Measurements from ENCODE around the gene GPX1. TPM values are rescaled to one million over a fixed set of nuclear protein-coding genes. Genes with fewer than 3 reads are reported as not detected.

GPX1 gene
- total and polyA plus RNA-seq, 9 donors: 28.1 to 207 (median 152) TPM

DNA sequence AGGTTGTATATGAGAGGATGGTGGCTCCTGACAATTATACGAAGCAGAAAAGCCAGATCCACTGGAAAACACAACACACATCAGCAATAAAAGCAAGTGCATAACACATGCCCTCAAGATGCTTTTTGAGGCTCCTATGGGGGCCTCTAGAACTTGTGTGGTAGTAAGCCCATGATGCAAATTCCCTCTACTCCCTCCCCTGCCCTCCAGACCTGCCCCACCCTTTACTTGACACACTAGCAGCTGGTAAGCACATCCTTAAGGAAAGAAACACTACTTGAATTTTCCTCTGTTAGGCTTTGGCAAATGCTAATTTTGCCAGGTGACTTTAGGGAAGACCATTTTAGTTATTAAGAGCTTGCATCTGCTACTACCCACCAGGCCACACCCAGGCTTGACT is 47.5 kb downstream of the GPX1 start:
- intact Hi-C loops (cut with DNase I): no loop called here
- H3K27me3 ChIP-seq: no peaks in the 10 kb centered on the region
- no peaks in the 10 kb centered on the region for H3K4me1 ChIP-seq (ENCODE audit: insufficient read depth)
- DNase-seq: no peak
- H3K27ac ChIP-seq: no peak overlapping the region
- no peak overlapping the region for H3K4me3 ChIP-seq
- no peaks in the 10 kb centered on the region for H3K9me3 ChIP-seq
- TF ChIP-seq, protein P1, sequence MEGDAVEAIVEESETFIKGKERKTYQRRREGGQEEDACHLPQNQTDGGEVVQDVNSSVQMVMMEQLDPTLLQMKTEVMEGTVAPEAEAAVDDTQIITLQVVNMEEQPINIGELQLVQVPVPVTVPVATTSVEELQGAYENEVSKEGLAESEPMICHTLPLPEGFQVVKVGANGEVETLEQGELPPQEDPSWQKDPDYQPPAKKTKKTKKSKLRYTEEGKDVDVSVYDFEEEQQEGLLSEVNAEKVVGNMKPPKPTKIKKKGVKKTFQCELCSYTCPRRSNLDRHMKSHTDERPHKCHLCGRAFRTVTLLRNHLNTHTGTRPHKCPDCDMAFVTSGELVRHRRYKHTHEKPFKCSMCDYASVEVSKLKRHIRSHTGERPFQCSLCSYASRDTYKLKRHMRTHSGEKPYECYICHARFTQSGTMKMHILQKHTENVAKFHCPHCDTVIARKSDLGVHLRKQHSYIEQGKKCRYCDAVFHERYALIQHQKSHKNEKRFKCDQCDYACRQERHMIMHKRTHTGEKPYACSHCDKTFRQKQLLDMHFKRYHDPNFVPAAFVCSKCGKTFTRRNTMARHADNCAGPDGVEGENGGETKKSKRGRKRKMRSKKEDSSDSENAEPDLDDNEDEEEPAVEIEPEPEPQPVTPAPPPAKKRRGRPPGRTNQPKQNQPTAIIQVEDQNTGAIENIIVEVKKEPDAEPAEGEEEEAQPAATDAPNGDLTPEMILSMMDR (IDR thresholded peaks at IDR 0.05): no peak
- TF ChIP-seq EP300 (IDR thresholded peaks at IDR 0.05) (no peak), POLR2A (IDR thresholded peaks at IDR 0.05) (no peak)
- WGBS, 3 donors: 90 to 100% (median 98%) methylated on average over 1 of the region's 1 CpG
- no peaks in the 10 kb centered on the region for H3K36me3 ChIP-seq

Other genes with a start within 250 kb of the GPX1 start
- gene USP19, start 237.5 kb downstream of the GPX1 start, total RNA-seq: 10 to 100 TPM; 38.3 to 71.4 (median 53.8) TPM
- 10 to 100 TPM; 21.7 to 33.3 TPM for gene USP19, start 237.5 kb downstream of the GPX1 start, polyA plus RNA-seq
- gene LAMB2, start 225.3 kb downstream of the GPX1 start, total RNA-seq: 100 to 1,000 TPM; 457 to 681 (median 491) TPM
- 100 to 1,000 TPM; 408 to 528 TPM for gene LAMB2, start 225.3 kb downstream of the GPX1 start, polyA plus RNA-seq
- 10 to 100 TPM; 24.8 to 39.0 (median 32.7) TPM for gene CCDC71, start 192.0 kb downstream of the GPX1 start, total RNA-seq
- 10 to 100 TPM in 1 of 2 donors, 1 to 10 TPM in 1; 6.9 to 30.9 TPM for gene CCDC71, start 192.0 kb downstream of the GPX1 start, polyA plus RNA-seq
- gene KLHDC8B, start 186.8 kb downstream of the GPX1 start, total RNA-seq: 100 to 1,000 TPM in 5 of 7 donors, 10 to 100 TPM in 2; 67.1 to 244 (median 131) TPM
- gene KLHDC8B, start 186.8 kb downstream of the GPX1 start, polyA plus RNA-seq: 100 to 1,000 TPM in 1 of 2 donors, 10 to 100 TPM in 1; 84.6 to 109 TPM
- 10 to 100 TPM in 1 of 7 donors, 1 to 10 TPM in 6; 1.3 to 11.1 (median 6.6) TPM for gene C3orf62, start 81.1 kb downstream of the GPX1 start, total RNA-seq
- 1 to 10 TPM; 5.0 to 7.9 TPM for gene C3orf62, start 81.1 kb downstream of the GPX1 start, polyA plus RNA-seq
- gene USP4, start 18.3 kb downstream of the GPX1 start, total RNA-seq: 10 to 100 TPM; 12.5 to 71.7 (median 52.5) TPM
- 10 to 100 TPM; 27.2 to 76.5 TPM for gene USP4, start 18.3 kb downstream of the GPX1 start, polyA plus RNA-seq
- gene RHOA, start 53.6 kb upstream of the GPX1 start, total RNA-seq: 100 to 1,000 TPM; 293 to 563 (median 439) TPM
- gene RHOA, start 53.6 kb upstream of the GPX1 start, polyA plus RNA-seq: 100 to 1,000 TPM; 297 to 878 TPM
- 10 to 100 TPM; 22.4 to 46.6 (median 28.3) TPM for gene TCTA, start 54.1 kb upstream of the GPX1 start, total RNA-seq
- 10 to 100 TPM; 31.2 to 63.0 TPM for gene TCTA, start 54.1 kb upstream of the GPX1 start, polyA plus RNA-seq
- gene AMT, start 64.1 kb upstream of the GPX1 start, total RNA-seq: 10 to 100 TPM in 3 of 7 donors, 1 to 10 TPM in 4; 6.4 to 15.0 (median 9.9) TPM
- 10 to 100 TPM; 12.1 to 23.7 TPM for gene AMT, start 64.1 kb upstream of the GPX1 start, polyA plus RNA-seq
- gene NICN1, start 71.0 kb upstream of the GPX1 start, total RNA-seq: 10 to 100 TPM in 5 of 7 donors, 1 to 10 TPM in 2; 4.8 to 23.0 (median 17.2) TPM
- gene NICN1, start 71.0 kb upstream of the GPX1 start, polyA plus RNA-seq: 10 to 100 TPM; 11.9 to 16.7 TPM
- 10 to 100 TPM; 22.1 to 90.7 (median 61.8) TPM for gene DAG1, start 111.9 kb upstream of the GPX1 start, total RNA-seq
- gene DAG1, start 111.9 kb upstream of the GPX1 start, polyA plus RNA-seq: 10 to 100 TPM; 35.5 to 43.1 TPM
- 1 to 10 TPM in 2 of 7 donors, under 1 TPM in 5; 0.12 to 3.5 (median 0.83) TPM for gene BSN, start 196.1 kb upstream of the GPX1 start, total RNA-seq
- gene BSN, start 196.1 kb upstream of the GPX1 start, polyA plus RNA-seq: under 1 TPM; 0.13 to 0.41 TPM